Endothelial cell of umbilical vein (primary cell): ENCODE results near the gene RNF214. TPM values are rescaled to one million over a fixed set of nuclear protein-coding genes. Genes with fewer than 3 reads are reported as not detected.

Experiments
- BruUV-seq: library from RNA; stranded (reverse); fragments of 400-500 nt; replicated peaks from 2 replicates; lab custom pipeline; 2021; lab: Mats Ljungman, UMichigan
- CTCF ChIA-PET: fragments of 300-600, 350-600 bp; sonication (Branson Sonifier 250); formaldehyde crosslinking; loops from one replicate; lab custom pipeline; 2021; ENCODE audit warnings: antibody characterized with exemption, inconsistent platforms; lab: Charles Lee
- POLR2A ChIA-PET: fragments of 300-600, 350-600 bp; sonication (Branson Sonifier 250); formaldehyde crosslinking; loops from one replicate; lab custom pipeline; 2021; ENCODE audit warnings: antibody characterized with exemption, inconsistent platforms; lab: Charles Lee
- DNase-seq: peaks from one replicate; pipeline ENCODE4 v3.0.0-alpha.2; 2011; ENCODE audit warnings: low read depth, low spot score
- FAIRE-seq: peaks from 2 replicates; lab custom pipeline; 2011; peaks lifted over from hg19 to GRCh38; lab: Jason Lieb, UNC
- H2AFZ ChIP-seq: 2 replicates; pipeline ENCODE4 v1.6.0; 2012; ENCODE audit warnings: low read depth, low read length, control low read depth, inconsistent platforms
- H3K27ac ChIP-seq: 2 replicates; pipeline ENCODE4 v1.5.1; 2011; ENCODE audit warnings: low read depth, mild to moderate bottlenecking, control low read depth, low read length, moderate library complexity; ENCODE audit not compliant: insufficient read depth
- H3K27me3 ChIP-seq, 2 experiments: 2 replicates each; pipeline versions ENCODE4 v1.6.0 to v1.6.1; 2011; ENCODE audit warnings: low read length in 2 of 2, mixed read lengths in 1 of 2; ENCODE audit not compliant: control insufficient read depth in 2 of 2, insufficient read depth in 2 of 2
- H3K36me3 ChIP-seq, 2 experiments: 2 replicates in 1 of 2; 3 replicates in 1 of 2; pipeline ENCODE4 v1.5.1; 2011; ENCODE audit warnings: low read length in 2 of 2, mild to moderate bottlenecking in 1 of 2, moderate library complexity in 1 of 2; ENCODE audit not compliant: control insufficient read depth in 2 of 2, insufficient read depth in 2 of 2; ENCODE audit errors: extremely low read depth in 1 of 2
- H3K4me1 ChIP-seq: 3 replicates; pipeline ENCODE4 v1.5.1; 2011; ENCODE audit warnings: mild to moderate bottlenecking, low read length; ENCODE audit not compliant: control insufficient read depth, insufficient read depth; ENCODE audit errors: extremely low read depth
- H3K4me2 ChIP-seq: 2 replicates; pipeline ENCODE4 v1.6.1; 2011; ENCODE audit warnings: low read length, control low read depth, mixed read lengths; ENCODE audit not compliant: insufficient read depth
- H3K4me3 ChIP-seq, 3 experiments: fragments of 200-600 bp in 1 of 3; sonication (generic), shearing (Covaris generic) in 1 of 3; replicated peaks in 1 of 3; 2 replicates each; pipeline ENCODE4 v1.5.1; 2011 to 2016; ENCODE audit warnings: control low read depth in 3 of 3, low read length in 3 of 3, mild to moderate bottlenecking in 2 of 3, inconsistent platforms in 1 of 3, low read depth in 1 of 3, moderate library complexity in 1 of 3; ENCODE audit not compliant: insufficient read depth in 1 of 3
- H3K79me2 ChIP-seq: 2 replicates; pipeline ENCODE4 v1.6.0; 2012; ENCODE audit warnings: low read length, inconsistent platforms; ENCODE audit not compliant: control insufficient read depth, insufficient read depth
- H3K9ac ChIP-seq: replicated peaks from 2 replicates; pipeline ENCODE3; 2011; ENCODE audit warnings: low read length, control low read depth; ENCODE audit not compliant: insufficient read depth; ENCODE audit errors: extremely low read depth
- H3K9me1 ChIP-seq: replicated peaks from 3 replicates; pipeline ENCODE4 v1.6.0; 2011; ENCODE audit warnings: mild to moderate bottlenecking, low read length; ENCODE audit not compliant: control insufficient read depth, insufficient read depth; ENCODE audit errors: extremely low read depth
- H3K9me3 ChIP-seq: replicated peaks from 2 replicates; pipeline ENCODE4 v1.5.1; 2012; ENCODE audit warnings: low read length, inconsistent platforms; ENCODE audit not compliant: control insufficient read depth, insufficient read depth
- H4K20me1 ChIP-seq: replicated peaks from 2 replicates; pipeline ENCODE3; 2011; ENCODE audit warnings: mild to moderate bottlenecking, low read length; ENCODE audit not compliant: control insufficient read depth, insufficient read depth; ENCODE audit errors: extremely low read depth
- CTCF ChIP-seq, 2 donors: IDR thresholded peaks; 1 replicate in 1 of 2; 2 replicates in 1 of 2; pipeline ENCODE4 v1.5.1; 2011; ENCODE audit warnings: low read length in 2 of 2, mild to moderate bottlenecking in 2 of 2, moderate library complexity in 2 of 2, control low read depth in 1 of 2, inconsistent platforms in 1 of 2, low read depth in 1 of 2; ENCODE audit not compliant: insufficient read depth in 1 of 2; ENCODE audit errors: extremely low read depth in 1 of 2
- EZH2 ChIP-seq: IDR thresholded peaks from 2 replicates; pipeline ENCODE4 v1.6.1; 2012; ENCODE audit warnings: borderline replicate concordance, low read depth, mild to moderate bottlenecking, moderate library complexity, low read length, inconsistent platforms; ENCODE audit not compliant: severe bottlenecking
- FOS ChIP-seq: IDR thresholded peaks from 2 replicates; pipeline ENCODE4 v1.6.1; 2011; ENCODE audit warnings: mild to moderate bottlenecking, low read length, moderate library complexity, borderline replicate concordance; ENCODE audit not compliant: insufficient read depth
- GATA2 ChIP-seq: IDR thresholded peaks from 2 replicates; pipeline ENCODE4 v1.7.0; 2011; ENCODE audit warnings: low read depth, mild to moderate bottlenecking, moderate library complexity, mixed read lengths, low read length; ENCODE audit not compliant: insufficient read length, insufficient read depth
- JUN ChIP-seq: IDR thresholded peaks from 2 replicates; pipeline ENCODE4 v1.6.1; 2011; ENCODE audit warnings: borderline replicate concordance, low read depth; ENCODE audit not compliant: insufficient read length, insufficient read depth
- MAX ChIP-seq: IDR thresholded peaks from 2 replicates; pipeline ENCODE4 v1.6.1; 2011; ENCODE audit not compliant: insufficient read depth, insufficient read length
- MYC ChIP-seq: IDR thresholded peaks from one replicate; pipeline ENCODE4 v1.6.1; 2011; ENCODE audit warnings: mild to moderate bottlenecking, low read depth, low read length
- POLR2A ChIP-seq: IDR thresholded peaks from 2 replicates; pipeline ENCODE4 v1.6.1; 2012; ENCODE audit warnings: low read depth, mild to moderate bottlenecking, control low read depth, low read length
- POLR2AphosphoS5 ChIP-seq: IDR thresholded peaks from 2 replicates; pipeline ENCODE4 v1.6.1; 2012; ENCODE audit warnings: low read depth, mild to moderate bottlenecking, control low read depth, low read length, moderate library complexity; ENCODE audit not compliant: insufficient read depth
- dilution Hi-C: fragments of 300-500 bp; cut with MboI; formaldehyde crosslinking; loops from one replicate; pipeline ENCODE4 v1.15.0; 2019; ENCODE audit warnings: low sequenced_read_pairs; ENCODE audit not compliant: extremely low pct_ligation_motif_present
- intact Hi-C: fragments of 100-400 bp; cut with micrococcal nuclease; formaldehyde crosslinking; loops from one replicate; pipeline ENCODE4 v1.10.0; 2022
- polyA plus RNA-seq, 4 experiments: library from polyadenylated mRNA; depleted of rRNA in 3 of 4; stranded (reverse) in 3 of 4; unstranded in 1 of 4; fragments of >200 nt; gene quantifications; 2 replicates each; pipeline versions ENCODE4 v1.2.1 to v1.2.3, GENCODE V29; 2011 to 2012; ENCODE audit warnings: missing spikeins in 1 of 4
- total RNA-seq: library from RNA; stranded (reverse); gene quantifications from 2 replicates; pipeline ENCODE4 v1.2.3, GENCODE V29; 2021

The RNF214 gene
- total and polyA plus RNA-seq, 2 donors (not counting 3 experiments of a cell fraction or from before 2014, with no cell fraction given) = 24.3 to 28.2 TPM

DNA sequence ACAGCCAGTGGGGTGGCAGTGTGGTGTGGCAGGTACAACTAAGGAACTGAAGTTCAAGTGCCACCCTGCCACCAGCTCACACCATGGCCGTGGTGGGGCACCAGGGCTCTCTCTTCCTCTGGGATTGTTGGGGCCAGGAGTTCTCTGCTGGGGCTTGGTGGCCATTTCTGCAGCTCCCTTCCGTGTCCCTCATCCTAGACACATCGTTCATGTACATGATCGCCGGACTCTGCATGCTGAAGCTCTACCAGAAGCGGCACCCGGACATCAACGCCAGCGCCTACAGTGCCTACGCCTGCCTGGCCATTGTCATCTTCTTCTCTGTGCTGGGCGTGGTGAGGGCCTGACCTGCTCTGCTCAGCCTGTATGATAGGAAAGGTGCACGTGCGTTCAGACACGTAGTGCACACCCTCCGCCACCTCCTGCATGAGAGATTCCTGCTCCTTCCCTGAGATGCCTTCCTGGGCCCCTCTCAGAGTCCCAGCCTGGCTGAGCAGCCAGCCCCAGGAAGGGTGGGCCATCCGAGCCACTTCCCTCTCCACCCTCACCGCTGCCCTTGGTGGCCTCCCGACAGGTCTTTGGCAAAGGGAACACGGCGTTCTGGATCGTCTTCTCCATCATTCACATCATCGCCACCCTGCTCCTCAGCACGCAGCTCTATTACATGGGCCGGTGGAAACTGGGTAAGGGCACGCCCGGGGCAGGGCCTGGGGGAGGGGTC lies 40.6 kb upstream of the RNF214 start:
- no peak for FAIRE-seq
- POLR2A ChIA-PET = no interaction called here
- Histone ChIP-seq H3K27ac (no peak overlapping the region), H3K27me3 (no peaks in the 10 kb centered on the region), H2AFZ (no peak overlapping the region), H3K9me1 (no peaks in the 10 kb centered on the region), H3K4me2 (no peak overlapping the region), H3K4me3 (no peak overlapping the region), H3K36me3 (peaks cover 0 to 35% of the 10 kb centered on the region in 2 experiments), H3K4me1 (no peaks in the 10 kb centered on the region), H4K20me1 (no peaks in the 10 kb centered on the region), H3K79me2 (no peaks in the 10 kb centered on the region), H3K9ac (no peak overlapping the region), H3K9me3 (no peaks in the 10 kb centered on the region)
- intact Hi-C loops = no loop called here
- DNase-seq = no peak
- CTCF ChIA-PET = interaction anchor here (1.0 kb wide), 1 partner anchor 11 kb away, joined by 6 read pairs; no protein-coding TSS in a partner anchor
- TF ChIP-seq POLR2AphosphoS5 (no peak), MYC (no peak), MAX (no peak), GATA2 (no peak), JUN (no peak)
- BruUV-seq = no TSS peak
- dilution Hi-C loops = no loop called here

- no peaks in the 10 kb centered on the region for H3K9me1 ChIP-seq
- no peak overlapping the region for H3K4me3 ChIP-seq
- ChIA-PET POLR2A (no interaction called here), CTCF (no interaction called here)
- no peak for FAIRE-seq
- H4K20me1 ChIP-seq = no peaks in the 10 kb centered on the region
- intact Hi-C loops (no loop called here), dilution Hi-C loops (no loop called here)
- no peaks in the 10 kb centered on the region for H3K4me1 ChIP-seq
- H3K9ac ChIP-seq = no peak overlapping the region
- no TSS peak for BruUV-seq
- no peak for DNase-seq
- no peaks in the 10 kb centered on the region for H3K27me3 ChIP-seq
- peaks cover 0 to 35% of the 10 kb centered on the region in 2 experiments for H3K36me3 ChIP-seq
- no peak overlapping the region for H3K27ac ChIP-seq
- H2AFZ ChIP-seq = no peak overlapping the region
- H3K79me2 ChIP-seq = no peaks in the 10 kb centered on the region
- no peak overlapping the region for H3K4me2 ChIP-seq
- no peak for TF ChIP-seq POLR2A
- TF ChIP-seq JUN = no peak
- no peak for TF ChIP-seq CTCF (IDR thresholded peaks at IDR 0.05; ENCODE audit: extremely low read depth in 1 of 2, insufficient read depth in 1 of 2, low read depth in 1 of 2, low read length in 2 of 2)
- TF ChIP-seq GATA2 = no peak
- no peak for TF ChIP-seq FOS
- TF ChIP-seq EZH2 = no peak
- TF ChIP-seq POLR2AphosphoS5 = no peak
- TF ChIP-seq MYC = no peak
- TF ChIP-seq MAX = no peak
- H3K9me3 ChIP-seq = no peaks in the 10 kb centered on the region
Measured at GRCh38 chr11:117192401-117192875, 40.0 kb upstream of the RNF214 start.
